Hematopoietic multipotent progenitor cell (in vitro differentiated cells): Measurements from ENCODE around the gene STRIP2. TPM values are rescaled to one million over a fixed set of nuclear protein-coding genes. Genes with fewer than 3 reads are reported as not detected.

Experiments used
- DNase-seq, 3 donors: peaks; one replicate each; pipeline ENCODE4 v3.0.0-alpha.2; 2011 to 2015; ENCODE audit warnings: low read depth in 2 of 3, low spot score in 2 of 3
- total RNA-seq: library from RNA; depleted of rRNA; stranded (reverse); fragments of >200 nt; gene quantifications from one replicate; pipeline ENCODE4 v1.2.3, GENCODE V29; 2012

Gene STRIP2
- total RNA-seq, 1 donor, result 0.81 TPM

GRCh38 chr7:129489491-129489890, 55.3 kb downstream of the STRIP2 start:
- no peak for DNase-seq

- DNase-seq, result no peak
Observed at GRCh38 chr7:129492391-129492790, 58.2 kb downstream of the STRIP2 start.

- DNase-seq, result peak in 1 of 3 donors; percentile 14
Observed at GRCh38 chr7:129493555-129493954, 59.3 kb downstream of the STRIP2 start.

GRCh38 chr7:129494041-129494440, 59.8 kb downstream of the STRIP2 start:
- DNase-seq, result peak in 2 of 3 donors; percentile 14 to 17

- no peak for DNase-seq
Observed at GRCh38 chr7:129495987-129496386, 61.8 kb downstream of the STRIP2 start.

- no peak for DNase-seq
Observed at GRCh38 chr7:129496653-129497052, 62.4 kb downstream of the STRIP2 start.

GRCh38 chr7:129497156-129497555, 62.9 kb downstream of the STRIP2 start:
- DNase-seq, result no peak

GRCh38 chr7:129498021-129498420, 63.8 kb downstream of the STRIP2 start:
- DNase-seq, result no peak

- no peak for DNase-seq
Observed at GRCh38 chr7:129499999-129500398, 65.8 kb downstream of the STRIP2 start.

- DNase-seq, result peak; percentile 89 to 93 (median 90)
Observed at GRCh38 chr7:129501760-129502707, 67.8 kb downstream of the STRIP2 start, which contains the start of gene SMKR1. Gene SMKR1 (plus strand): TSS chr7:129502531. CDS start chr7:129502825, 294 bp downstream.

- DNase-seq, result peak in 2 of 3 donors; percentile 7 to 19
Observed at GRCh38 chr7:129502708-129503685, 68.8 kb downstream of the STRIP2 start.

- DNase-seq, result no peak
Observed at GRCh38 chr7:129503725-129504124, 69.5 kb downstream of the STRIP2 start.

GRCh38 chr7:129512192-129512591, 78.0 kb downstream of the STRIP2 start:
- no peak for DNase-seq

GRCh38 chr7:129513546-129513945, 79.3 kb downstream of the STRIP2 start:
- DNase-seq, result no peak

- DNase-seq, result no peak
Observed at GRCh38 chr7:129514683-129515082, 80.5 kb downstream of the STRIP2 start.

GRCh38 chr7:129515381-129515780, 81.1 kb downstream of the STRIP2 start:
- no peak for DNase-seq

- DNase-seq, result no peak
Observed at GRCh38 chr7:129517931-129518330, 83.7 kb downstream of the STRIP2 start.

- DNase-seq, result no peak
Observed at GRCh38 chr7:129519464-129519863, 85.2 kb downstream of the STRIP2 start.

GRCh38 chr7:129522088-129522970, 88.1 kb downstream of the STRIP2 start:
- no peak for DNase-seq

GRCh38 chr7:129522971-129523340, 88.7 kb downstream of the STRIP2 start:
- no peak for DNase-seq
